Measurements from ENCODE around the gene TCERG1L.

Gene TCERG1L

GRCh38 chr10:131089150-131089549 lies 222.4 kb downstream of the TCERG1L start:
- WGBS (ENCODE audit: insufficient coverage): 83% methylated on average over 18 of the region's 21 CpGs

GRCh38 chr10:131088619-131089018 lies 222.9 kb downstream of the TCERG1L start:
- Histone ChIP-seq H3K9me3 (ENCODE audit: control extremely low read depth in 1 of 5, control insufficient read depth in 4 of 5, insufficient read depth in 2 of 5, low read depth in 1 of 5, low read length in 4 of 5) (peaks cover 0 to 4% (median 0%) of the 10 kb centered on the region in 5 experiments), H3K4me1 (ENCODE audit: control extremely low read depth in 1 of 4, control insufficient read depth in 4 of 4, insufficient read depth in 4 of 4, low read length in 3 of 4) (peaks cover 0 to 17% (median 4%) of the 10 kb centered on the region in 4 experiments), H3K4me3 (ENCODE audit: control insufficient read depth in 1 of 7, extremely low read depth in 1 of 7, insufficient read depth in 4 of 7, low read depth in 2 of 7, low read length in 6 of 7) (no peak overlapping the region), H3K27me3 (replicated peaks in 2 of 5; ENCODE audit: control insufficient read depth in 4 of 5, insufficient read depth in 5 of 5, low read length in 4 of 5) (peaks cover 0 to 5% (median 0%) of the 10 kb centered on the region in 5 experiments), H3K36me3 (ENCODE audit: control insufficient read depth in 4 of 4, insufficient read depth in 4 of 4, low read length in 3 of 4) (no peaks in the 10 kb centered on the region), H3K27ac (ENCODE audit: insufficient read depth in 1 of 2, low read depth in 1 of 2, low read length in 2 of 2, poor library complexity in 1 of 2, severe bottlenecking in 2 of 2) (no peak overlapping the region)
- ChIA-PET POLR2A (no interaction called here), CTCF (no interaction called here)
- WGBS (ENCODE audit: insufficient coverage): 90% methylated on average over 23 of the region's 25 CpGs
- DNase-seq: no peak

More at GRCh38 chr10:131089150-131089549, 222.4 kb downstream of the TCERG1L start:
- H3K27ac ChIP-seq (ENCODE audit: insufficient read depth in 1 of 2, low read depth in 1 of 2, low read length in 2 of 2, poor library complexity in 1 of 2, severe bottlenecking in 2 of 2): no peak overlapping the region
- DNase-seq: no peak
- H3K9me3 ChIP-seq (ENCODE audit: control extremely low read depth in 1 of 5, control insufficient read depth in 4 of 5, insufficient read depth in 2 of 5, low read depth in 1 of 5, low read length in 4 of 5): peaks cover 0 to 4% (median 0%) of the 10 kb centered on the region in 5 experiments
- H3K36me3 ChIP-seq (ENCODE audit: control insufficient read depth in 4 of 4, insufficient read depth in 4 of 4, low read length in 3 of 4): no peaks in the 10 kb centered on the region
- H3K4me3 ChIP-seq (ENCODE audit: control insufficient read depth in 1 of 7, extremely low read depth in 1 of 7, insufficient read depth in 4 of 7, low read depth in 2 of 7, low read length in 6 of 7): no peak overlapping the region
- CTCF ChIA-PET: interaction anchor here (1.2 kb wide), 1 partner anchor 21 kb away, joined by 3 read pairs; no protein-coding TSS in a partner anchor
- peaks cover 0 to 13% (median 4%) of the 10 kb centered on the region in 4 experiments for H3K4me1 ChIP-seq (ENCODE audit: control extremely low read depth in 1 of 4, control insufficient read depth in 4 of 4, insufficient read depth in 4 of 4, low read length in 3 of 4)
- POLR2A ChIA-PET: no interaction called here
- H3K27me3 ChIP-seq (replicated peaks in 2 of 5; ENCODE audit: control insufficient read depth in 4 of 5, insufficient read depth in 5 of 5, low read length in 4 of 5): peaks cover 0 to 9% (median 1%) of the 10 kb centered on the region in 5 experiments

GRCh38 chr10:131087464-131088215 lies 223.9 kb downstream of the TCERG1L start:
- POLR2A ChIA-PET: no interaction called here
- Histone ChIP-seq H3K9me3 (ENCODE audit: control extremely low read depth in 1 of 5, control insufficient read depth in 4 of 5, insufficient read depth in 2 of 5, low read depth in 1 of 5, low read length in 4 of 5) (peaks cover 0 to 4% (median 0%) of the 10 kb centered on the region in 5 experiments), H3K27ac (ENCODE audit: insufficient read depth in 1 of 2, low read depth in 1 of 2, low read length in 2 of 2, poor library complexity in 1 of 2, severe bottlenecking in 2 of 2) (no peak overlapping the region), H3K4me3 (ENCODE audit: control insufficient read depth in 1 of 7, extremely low read depth in 1 of 7, insufficient read depth in 4 of 7, low read depth in 2 of 7, low read length in 6 of 7) (no peak overlapping the region), H3K36me3 (ENCODE audit: control insufficient read depth in 4 of 4, insufficient read depth in 4 of 4, low read length in 3 of 4) (no peaks in the 10 kb centered on the region), H3K27me3 (replicated peaks in 2 of 5; ENCODE audit: control insufficient read depth in 4 of 5, insufficient read depth in 5 of 5, low read length in 4 of 5) (no peaks in the 10 kb centered on the region), H3K4me1 (ENCODE audit: control extremely low read depth in 1 of 4, control insufficient read depth in 4 of 4, insufficient read depth in 4 of 4, low read length in 3 of 4) (peaks cover 0 to 26% (median 7%) of the 10 kb centered on the region in 4 experiments)
- no peak for DNase-seq
- CTCF ChIA-PET: no interaction called here
- WGBS (ENCODE audit: insufficient coverage): 97% methylated on average over 16 of the region's 24 CpGs

- 94% methylated on average over 3 of the region's 5 CpGs for WGBS (ENCODE audit: insufficient coverage)
- no peaks in the 10 kb centered on the region for H3K36me3 ChIP-seq (ENCODE audit: control insufficient read depth in 4 of 4, insufficient read depth in 4 of 4, low read length in 3 of 4)
- H3K4me3 ChIP-seq (ENCODE audit: control insufficient read depth in 1 of 7, extremely low read depth in 1 of 7, insufficient read depth in 4 of 7, low read depth in 2 of 7, low read length in 6 of 7): no peak overlapping the region
- H3K9me3 ChIP-seq (ENCODE audit: control extremely low read depth in 1 of 5, control insufficient read depth in 4 of 5, insufficient read depth in 2 of 5, low read depth in 1 of 5, low read length in 4 of 5): peaks cover 0 to 4% (median 0%) of the 10 kb centered on the region in 5 experiments
- POLR2A ChIA-PET: no interaction called here
- CTCF ChIA-PET: no interaction called here
- H3K4me1 ChIP-seq (ENCODE audit: control extremely low read depth in 1 of 4, control insufficient read depth in 4 of 4, insufficient read depth in 4 of 4, low read length in 3 of 4): peaks cover 0 to 38% (median 10%) of the 10 kb centered on the region in 4 experiments
- no peak for DNase-seq
- H3K27ac ChIP-seq (ENCODE audit: insufficient read depth in 1 of 2, low read depth in 1 of 2, low read length in 2 of 2, poor library complexity in 1 of 2, severe bottlenecking in 2 of 2): no peak overlapping the region
- H3K27me3 ChIP-seq (replicated peaks in 2 of 5; ENCODE audit: control insufficient read depth in 4 of 5, insufficient read depth in 5 of 5, low read length in 4 of 5): no peaks in the 10 kb centered on the region
Observed at GRCh38 chr10:131086511-131086910, 225.0 kb downstream of the TCERG1L start.

DNA sequence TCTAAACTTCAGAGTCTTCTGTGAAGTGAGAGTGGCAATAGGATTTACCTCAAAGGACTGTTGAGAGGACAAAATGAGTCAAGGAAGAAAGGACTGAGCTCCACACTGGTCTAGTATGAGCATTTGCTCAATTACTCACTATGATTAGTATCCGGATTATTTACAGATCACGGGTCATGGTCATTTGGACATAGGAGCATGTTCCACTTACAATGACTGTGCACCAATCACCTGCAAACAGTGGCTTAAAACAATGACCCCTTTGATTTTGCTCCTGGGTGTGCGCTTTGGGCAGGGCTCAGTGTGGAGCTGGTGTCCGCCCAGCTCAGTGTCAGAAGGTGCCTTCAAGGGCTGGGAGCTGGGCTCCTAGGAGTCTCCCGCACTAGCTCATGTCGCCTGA lies 225.4 kb downstream of the TCERG1L start:
- ChIA-PET POLR2A (no interaction called here), CTCF (no interaction called here)
- Histone ChIP-seq H3K36me3 (ENCODE audit: control insufficient read depth in 4 of 4, insufficient read depth in 4 of 4, low read length in 3 of 4) (no peaks in the 10 kb centered on the region), H3K9me3 (ENCODE audit: control extremely low read depth in 1 of 5, control insufficient read depth in 4 of 5, insufficient read depth in 2 of 5, low read depth in 1 of 5, low read length in 4 of 5) (peaks cover 0 to 4% (median 0%) of the 10 kb centered on the region in 5 experiments), H3K27ac (ENCODE audit: insufficient read depth in 1 of 2, low read depth in 1 of 2, low read length in 2 of 2, poor library complexity in 1 of 2, severe bottlenecking in 2 of 2) (no peak overlapping the region), H3K4me1 (ENCODE audit: control extremely low read depth in 1 of 4, control insufficient read depth in 4 of 4, insufficient read depth in 4 of 4, low read length in 3 of 4) (peaks cover 0 to 42% (median 11%) of the 10 kb centered on the region in 4 experiments), H3K4me3 (ENCODE audit: control insufficient read depth in 1 of 7, extremely low read depth in 1 of 7, insufficient read depth in 4 of 7, low read depth in 2 of 7, low read length in 6 of 7) (no peak overlapping the region), H3K27me3 (replicated peaks in 2 of 5; ENCODE audit: control insufficient read depth in 4 of 5, insufficient read depth in 5 of 5, low read length in 4 of 5) (no peaks in the 10 kb centered on the region)
- 88% methylated on average over 4 of the region's 6 CpGs for WGBS (ENCODE audit: insufficient coverage)
- DNase-seq: no peak

DNA sequence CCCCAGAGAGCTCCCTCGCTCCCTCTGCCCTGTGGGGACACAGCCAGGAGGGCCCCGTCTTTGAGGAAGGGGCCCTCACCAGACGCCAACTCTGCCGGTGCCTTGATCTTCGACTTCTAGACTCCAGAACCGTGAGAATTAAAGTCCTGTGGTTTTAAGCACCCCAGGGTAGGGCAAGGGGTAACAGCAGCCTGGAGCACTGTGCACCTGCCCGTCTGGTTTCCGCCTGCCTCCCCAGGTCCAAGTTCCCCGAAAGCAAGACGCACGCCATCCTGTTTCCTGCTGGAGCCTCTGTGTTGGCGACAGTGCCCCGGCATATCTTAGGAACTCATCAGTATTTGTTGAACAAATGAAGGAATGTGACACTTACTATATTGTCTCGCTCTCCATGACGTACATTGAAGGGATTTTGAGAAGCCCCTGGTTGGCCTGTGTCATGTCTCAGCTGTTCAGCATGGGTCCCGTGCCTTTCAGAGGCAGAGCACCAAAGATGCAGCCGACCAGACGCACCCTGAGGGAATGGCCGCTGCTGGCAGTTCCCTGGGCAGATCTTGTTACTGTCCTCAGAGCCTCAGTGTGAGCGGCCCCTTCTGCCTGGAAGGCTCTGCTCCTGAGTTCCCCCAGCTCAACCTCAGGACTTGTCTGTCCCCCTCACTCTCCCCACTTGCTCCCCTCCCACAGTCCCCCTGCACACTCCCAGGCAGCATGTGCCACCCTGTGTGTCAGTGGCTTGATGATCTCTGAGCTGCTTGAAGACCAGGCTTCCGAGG lies 226.2 kb downstream of the TCERG1L start:
- DNase-seq: peak in 2 of 3 donors; percentile 57 to 78
- Histone ChIP-seq H3K36me3 (ENCODE audit: control insufficient read depth in 4 of 4, insufficient read depth in 4 of 4, low read length in 3 of 4) (no peaks in the 10 kb centered on the region), H3K4me3 (ENCODE audit: control insufficient read depth in 1 of 7, extremely low read depth in 1 of 7, insufficient read depth in 4 of 7, low read depth in 2 of 7, low read length in 6 of 7) (no peak overlapping the region), H3K27me3 (replicated peaks in 2 of 5; ENCODE audit: control insufficient read depth in 4 of 5, insufficient read depth in 5 of 5, low read length in 4 of 5) (no peaks in the 10 kb centered on the region), H3K4me1 (ENCODE audit: control extremely low read depth in 1 of 4, control insufficient read depth in 4 of 4, insufficient read depth in 4 of 4, low read length in 3 of 4) (peaks cover 0 to 42% (median 11%) of the 10 kb centered on the region in 4 experiments), H3K27ac (ENCODE audit: insufficient read depth in 1 of 2, low read depth in 1 of 2, low read length in 2 of 2, poor library complexity in 1 of 2, severe bottlenecking in 2 of 2) (no peak overlapping the region), H3K9me3 (ENCODE audit: control extremely low read depth in 1 of 5, control insufficient read depth in 4 of 5, insufficient read depth in 2 of 5, low read depth in 1 of 5, low read length in 4 of 5) (peaks cover 0 to 4% (median 0%) of the 10 kb centered on the region in 5 experiments)
- ChIA-PET POLR2A (no interaction called here), CTCF (no interaction called here)
- WGBS (ENCODE audit: insufficient coverage): 64% methylated on average over 18 of the region's 21 CpGs

DNA sequence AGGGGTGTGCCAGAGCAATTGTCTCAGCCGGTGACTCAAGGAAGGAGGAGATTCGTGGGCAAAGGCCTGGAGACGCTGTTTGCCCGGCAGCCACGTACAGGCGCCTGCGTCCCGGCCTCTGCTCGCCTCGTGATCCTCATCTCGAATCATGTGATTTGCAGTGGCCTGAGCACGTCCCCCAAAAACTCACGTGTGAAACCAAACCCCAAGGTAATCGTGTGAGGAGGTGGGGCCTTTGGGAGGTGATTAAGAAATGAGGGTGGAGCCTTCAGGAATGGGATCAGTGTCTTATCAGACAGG lies 226.8 kb downstream of the TCERG1L start:
- WGBS (ENCODE audit: insufficient coverage): 82% methylated on average over 12 of the region's 14 CpGs
- H3K36me3 ChIP-seq (ENCODE audit: control insufficient read depth in 4 of 4, insufficient read depth in 4 of 4, low read length in 3 of 4): no peaks in the 10 kb centered on the region
- CTCF ChIA-PET: no interaction called here

More for the DNA sequence above, 226.8 kb downstream of the TCERG1L start:
- no peak for DNase-seq
- no peak overlapping the region for H3K4me3 ChIP-seq (ENCODE audit: control insufficient read depth in 1 of 7, extremely low read depth in 1 of 7, insufficient read depth in 4 of 7, low read depth in 2 of 7, low read length in 6 of 7)
- H3K4me1 ChIP-seq (ENCODE audit: control extremely low read depth in 1 of 4, control insufficient read depth in 4 of 4, insufficient read depth in 4 of 4, low read length in 3 of 4): peaks cover 0 to 42% (median 11%) of the 10 kb centered on the region in 4 experiments
- peaks cover 0 to 4% (median 0%) of the 10 kb centered on the region in 5 experiments for H3K9me3 ChIP-seq (ENCODE audit: control extremely low read depth in 1 of 5, control insufficient read depth in 4 of 5, insufficient read depth in 2 of 5, low read depth in 1 of 5, low read length in 4 of 5)
- H3K27me3 ChIP-seq (replicated peaks in 2 of 5; ENCODE audit: control insufficient read depth in 4 of 5, insufficient read depth in 5 of 5, low read length in 4 of 5): no peaks in the 10 kb centered on the region
- POLR2A ChIA-PET: no interaction called here
- H3K27ac ChIP-seq (ENCODE audit: insufficient read depth in 1 of 2, low read depth in 1 of 2, low read length in 2 of 2, poor library complexity in 1 of 2, severe bottlenecking in 2 of 2): no peak overlapping the region
